B cell (primary cell): Measurements from ENCODE around the gene ZNF260. TPM values are rescaled to one million over a fixed set of nuclear protein-coding genes. Genes with fewer than 3 reads are reported as not detected.

Source experiments
- ATAC-seq: fragments of 200-7000 bp; cut with Tn5 transposase; one replicate; pipeline ENCODE4 v1.10.0; 2021; ENCODE audit warnings: low read depth, mild to moderate bottlenecking, moderate number of reproducible peaks, moderate library complexity
- CTCF ChIA-PET: fragments of 350-600 bp; sonication (Branson Sonifier 250); formaldehyde crosslinking; loops from one replicate; lab custom pipeline; 2021; ENCODE audit warnings: antibody characterized with exemption, inconsistent platforms; lab: Charles Lee
- POLR2A ChIA-PET: fragments of 350-600 bp; sonication (Branson Sonifier 250); formaldehyde crosslinking; loops from one replicate; lab custom pipeline; 2021; ENCODE audit warnings: antibody characterized with exemption; lab: Charles Lee
- DNase-seq: peaks from one replicate; pipeline ENCODE4 v3.0.0; 2013
- H2AFZ ChIP-seq: 2 replicates; pipeline ENCODE4 v1.6.1; 2012; ENCODE audit warnings: mild to moderate bottlenecking, low read depth, low read length; ENCODE audit not compliant: insufficient read depth, poor library complexity, severe bottlenecking
- H3K27ac ChIP-seq, 2 donors: 1 replicate in 1 of 2; 2 replicates in 1 of 2; pipeline ENCODE4 v1.5.1; 2012 to 2013; ENCODE audit warnings: low read length in 2 of 2, mild to moderate bottlenecking in 2 of 2, moderate library complexity in 1 of 2
- H3K27me3 ChIP-seq, 4 experiments: fragments of 200-600 bp in 1 of 4; sonication (generic) in 1 of 4; replicated peaks in 1 of 4; 1 replicate in 2 of 4; 2 replicates in 2 of 4; pipeline versions ENCODE4 v1.6.1 to v1.7.0; 2013 to 2016; ENCODE audit warnings: low read length in 3 of 4, mild to moderate bottlenecking in 2 of 4, mixed read lengths in 1 of 4, moderate library complexity in 1 of 4; ENCODE audit not compliant: insufficient read depth in 4 of 4, control insufficient read depth in 3 of 4; ENCODE audit errors: control extremely low read depth in 1 of 4
- H3K36me3 ChIP-seq, 2 experiments: replicated peaks in 1 of 2; 1 replicate in 1 of 2; 2 replicates in 1 of 2; pipeline versions ENCODE4 v1.6.1 to v1.7.1; 2013; ENCODE audit warnings: low read length in 1 of 2; ENCODE audit not compliant: insufficient read depth in 2 of 2, control insufficient read depth in 1 of 2; ENCODE audit errors: control extremely low read depth in 1 of 2, extremely low read depth in 1 of 2
- H3K4me1 ChIP-seq, 2 donors: fragments of 200-600 bp in 1 of 2; sonication (generic) in 1 of 2; 1 replicate in 1 of 2; 2 replicates in 1 of 2; pipeline versions ENCODE4 v1.5.1 to v1.6.1; 2013 to 2017; ENCODE audit warnings: low read length in 2 of 2; ENCODE audit not compliant: control insufficient read depth in 2 of 2, insufficient read depth in 2 of 2
- H3K4me2 ChIP-seq: replicated peaks from 2 replicates; pipeline ENCODE3; 2012; ENCODE audit warnings: mild to moderate bottlenecking, low read depth, low read length; ENCODE audit not compliant: poor library complexity, severe bottlenecking
- H3K4me3 ChIP-seq, 5 experiments: fragments of 200-600 bp in 1 of 5; sonication (generic) in 1 of 5; 1 replicate in 3 of 5; 2 replicates in 2 of 5; pipeline versions ENCODE4 v1.5.1 to v1.7.0; 2011 to 2016; ENCODE audit warnings: low read length in 4 of 5, mild to moderate bottlenecking in 4 of 5, low read depth in 2 of 5, control low read depth in 1 of 5, moderate library complexity in 1 of 5; ENCODE audit not compliant: insufficient read depth in 1 of 5; ENCODE audit errors: control extremely low read depth in 1 of 5, extremely low read depth in 1 of 5
- H3K79me2 ChIP-seq: fragments of 200-600 bp; sonication (generic); one replicate; pipeline ENCODE4 v1.6.0; 2016; ENCODE audit warnings: low read length; ENCODE audit not compliant: control insufficient read depth, insufficient read depth
- H3K9ac ChIP-seq: fragments of 200-600 bp; sonication (generic); 2 replicates; pipeline ENCODE4 v1.6.1; 2017; ENCODE audit warnings: mild to moderate bottlenecking, low read length, moderate library complexity
- H3K9me3 ChIP-seq, 3 donors: one replicate each; pipeline versions ENCODE4 v1.6.1 to v1.7.1; 2013; ENCODE audit warnings: low read length in 2 of 3; ENCODE audit not compliant: control insufficient read depth in 2 of 3, insufficient read depth in 1 of 3; ENCODE audit errors: control extremely low read depth in 1 of 3
- H4K20me1 ChIP-seq: 2 replicates; pipeline ENCODE4 v1.6.0; 2012; ENCODE audit warnings: mild to moderate bottlenecking, low read length; ENCODE audit not compliant: insufficient read depth, control insufficient read depth, poor library complexity, severe bottlenecking
- H3K27ac Mint-ChIP-seq: one replicate; pipeline ENCODE4 v1.8.0; 2021; ENCODE audit warnings: mixed read lengths
- H3K27me3 Mint-ChIP-seq: one replicate; pipeline ENCODE4 v1.8.0; 2021; ENCODE audit warnings: mixed read lengths
- H3K4me1 Mint-ChIP-seq: one replicate; pipeline ENCODE4 v1.8.0; 2021; ENCODE audit warnings: mixed read lengths
- H3K4me3 Mint-ChIP-seq: one replicate; pipeline ENCODE4 v1.8.0; 2021; ENCODE audit warnings: mixed read lengths
- H3K9me3 Mint-ChIP-seq: one replicate; pipeline ENCODE4 v1.8.0; 2022; ENCODE audit warnings: mixed read lengths; ENCODE audit not compliant: insufficient read depth
- CTCF ChIP-seq: fragments of 200-600 bp; IDR thresholded peaks from one replicate; pipeline ENCODE4 v1.8.0; 2022; ENCODE audit warnings: antibody characterized with exemption, mild to moderate bottlenecking
- EZH2 ChIP-seq: IDR thresholded peaks from 2 replicates; pipeline ENCODE4 v1.6.1; 2012; ENCODE audit warnings: borderline replicate concordance, low read depth, mild to moderate bottlenecking, moderate library complexity, low read length; ENCODE audit not compliant: insufficient read depth, poor library complexity, severe bottlenecking
- WGBS: methylation state at CpG from one replicate; pipeline ENCODE4 v1.1.5; 2013; ENCODE audit warnings: missing lambda C conversion rate; ENCODE audit not compliant: insufficient coverage; 5-methylcytosine and 5-hydroxymethylcytosine counted together
- intact Hi-C: fragments of 100-400 bp; cut with micrococcal nuclease; formaldehyde crosslinking; loops from one replicate; pipeline ENCODE4 v1.10.0; 2022
- polyA plus RNA-seq: library from polyadenylated mRNA; depleted of rRNA; stranded (reverse); fragments of >200 nt; gene quantifications from 2 replicates; pipeline ENCODE4 v1.2.3, GENCODE V29; 2012
- total RNA-seq, 2 donors: library from RNA; stranded (reverse); fragments of 120-200 nt in 1 of 2; gene quantifications; 1 replicate in 1 of 2; 2 replicates in 1 of 2; pipeline versions ENCODE4 v1.2.3 to v1.2.4, GENCODE V29; 2013 to 2022

Gene ZNF260
- total and polyA plus RNA-seq, 2 donors (not counting 1 experiment from before 2014, with no cell fraction given), result 3.0 to 20.4 TPM

- H4K20me1 ChIP-seq, result no peaks in the 10 kb centered on the region
- ATAC-seq (no peak), DNase-seq (no peak)
- Mint-ChIP-seq H3K27ac (no peak overlapping the region), H3K27me3 (no peaks in the 10 kb centered on the region), H3K4me1 (peaks cover 25% of the 10 kb centered on the region), H3K4me3 (no peak overlapping the region), H3K9me3 (peaks cover 5% of the 10 kb centered on the region)
- peaks cover 0 to 9% (median 0%) of the 10 kb centered on the region in 3 donors for H3K9me3 ChIP-seq
- WGBS, result 83% methylated on average over 1 of the region's 3 CpGs
- intact Hi-C loops, result loop anchor here (10.0 kb wide), 1 partner anchor 583 kb away; the partner anchor contains the start of gene SDHAF1
- H3K27me3 ChIP-seq, result no peaks in the 10 kb centered on the region
- H3K4me3 ChIP-seq, result no peak overlapping the region
- POLR2A ChIA-PET, result no interaction called here
- TF ChIP-seq EZH2 (no peak), CTCF (no peak)
- no peak overlapping the region for H3K4me2 ChIP-seq
- peaks cover 10 to 13% of the 10 kb centered on the region in 2 donors for H3K4me1 ChIP-seq
- no peak overlapping the region for H2AFZ ChIP-seq
- H3K27ac ChIP-seq, result no peak overlapping the region
- H3K79me2 ChIP-seq, result peaks cover 52% of the 10 kb centered on the region
- H3K9ac ChIP-seq, result no peak overlapping the region
- CTCF ChIA-PET, result interaction anchor here (0.7 kb wide), 1 partner anchor 15 kb away, joined by 3 read pairs; no protein-coding TSS in a partner anchor
- peaks cover 19 to 41% of the 10 kb centered on the region in 2 experiments for H3K36me3 ChIP-seq
Measured at GRCh38 chr19:36577271-36577996, 49.4 kb upstream of the ZNF260 start.

GRCh38 chr19:36574741-36575140, 46.7 kb upstream of the ZNF260 start:
- Histone ChIP-seq H3K27me3 (no peaks in the 10 kb centered on the region), H4K20me1 (no peaks in the 10 kb centered on the region), H3K4me1 (peaks cover 18% of the 10 kb centered on the region in 2 donors), H3K9ac (no peak overlapping the region), H3K9me3 (peaks cover 0 to 6% (median under 1%) of the 10 kb centered on the region in 3 donors), H2AFZ (no peak overlapping the region), H3K4me2 (peak overlapping the region; percentile 87), H3K4me3 (no peak overlapping the region), H3K36me3 (peaks cover 13 to 26% of the 10 kb centered on the region in 2 experiments), H3K27ac (peak overlapping the region in 1 of 2 donors; percentile 15), H3K79me2 (peaks cover 71% of the 10 kb centered on the region)
- 100% methylated on average over 2 of the region's 2 CpGs for WGBS
- DNase-seq (no peak), ATAC-seq (no peak)
- TF ChIP-seq CTCF, result no peak
- no peak for TF ChIP-seq EZH2
- H3K9me3 Mint-ChIP-seq, result no peaks in the 10 kb centered on the region
- H3K4me1 Mint-ChIP-seq, result peaks cover 34% of the 10 kb centered on the region
- intact Hi-C loops, result loop anchor here (10.0 kb wide), 1 partner anchor 580 kb away; the partner anchor contains the start of gene SDHAF1
- ChIA-PET POLR2A (no interaction called here), CTCF (no interaction called here)
- peak overlapping the region; percentile 92 for H3K4me3 Mint-ChIP-seq
- peak overlapping the region; percentile 72 for H3K27ac Mint-ChIP-seq
- no peaks in the 10 kb centered on the region for H3K27me3 Mint-ChIP-seq
